OCI-LY7 (cell line): ENCODE data around the gene POLR2H. TPM values are rescaled to one million over a fixed set of nuclear protein-coding genes. Genes with fewer than 3 reads are reported as not detected.
A peak's percentile ranks its signal among the peaks of the same experiment; 100 is the strongest.

Source experiments
- BruUV-seq: library from RNA; stranded (reverse); fragments of 400-500 nt; replicated peaks from 2 replicates; lab custom pipeline; 2021; lab: Mats Ljungman, UMichigan
- CTCF ChIA-PET: fragments of 300-600 bp; sonication (Branson Sonifier 250); formaldehyde crosslinking; loops from one replicate; lab custom pipeline; 2022; ENCODE audit warnings: antibody characterized with exemption; ENCODE audit not compliant: unreplicated experiment; lab: Charles Lee
- POLR2A ChIA-PET: fragments of 300-600 bp; sonication (Branson Sonifier 250); formaldehyde crosslinking; loops from one replicate; lab custom pipeline; 2022; ENCODE audit warnings: antibody characterized with exemption; lab: Charles Lee
- DNase-seq: peaks from one replicate; pipeline ENCODE4 v3.0.0-alpha.2; 2015; ENCODE audit warnings: low spot score
- H2AFZ ChIP-seq: fragments of 200-600 bp; sonication (generic), shearing (Covaris generic); 2 replicates; pipeline ENCODE4 v1.6.1; 2014; ENCODE audit warnings: mild to moderate bottlenecking, antibody characterized with exemption, low read length, moderate library complexity
- H3K27ac ChIP-seq: fragments of 200-600 bp; sonication (generic); 2 replicates; pipeline ENCODE4 v1.5.1; 2014; ENCODE audit warnings: mixed run types, low read depth, mild to moderate bottlenecking, moderate library complexity, low read length, inconsistent platforms; ENCODE audit not compliant: poor library complexity, severe bottlenecking
- H3K36me3 ChIP-seq: fragments of 200-600 bp; sonication (generic); 2 replicates; pipeline ENCODE4 v1.6.1; 2014; ENCODE audit warnings: mild to moderate bottlenecking, antibody characterized with exemption, low read length, moderate library complexity, mixed read lengths; ENCODE audit not compliant: insufficient read depth
- H3K4me1 ChIP-seq: fragments of 200-600 bp; sonication (generic); 2 replicates; pipeline ENCODE4 v1.5.1; 2014; ENCODE audit warnings: mild to moderate bottlenecking, low read length; ENCODE audit not compliant: insufficient read depth, poor library complexity, severe bottlenecking
- H3K4me2 ChIP-seq: fragments of 200-600 bp; sonication (generic); 2 replicates; pipeline ENCODE4 v1.6.1; 2014; ENCODE audit warnings: mild to moderate bottlenecking, low read length
- H3K4me3 ChIP-seq: fragments of 200-600 bp; sonication (generic); 2 replicates; pipeline ENCODE4 v1.5.1; 2014; ENCODE audit warnings: mild to moderate bottlenecking, low read depth, low read length; ENCODE audit not compliant: poor library complexity, severe bottlenecking
- H3K79me2 ChIP-seq: fragments of 200-600 bp; sonication (generic); 2 replicates; pipeline ENCODE4 v1.6.1; 2016; ENCODE audit warnings: low read depth, mild to moderate bottlenecking, low read length, moderate library complexity, mixed read lengths; ENCODE audit not compliant: insufficient read depth
- H3K9me2 ChIP-seq: fragments of 200-600 bp; sonication (generic); 2 replicates; pipeline ENCODE4 v1.6.1; 2016; ENCODE audit warnings: mild to moderate bottlenecking, low read length, mixed read lengths; ENCODE audit not compliant: insufficient read depth
- H3K9me3 ChIP-seq: fragments of 200-600 bp; sonication (generic); 2 replicates; pipeline ENCODE4 v1.6.1; 2014; ENCODE audit warnings: mild to moderate bottlenecking, mixed run types, low read length, mixed read lengths
- H4K20me1 ChIP-seq: fragments of 200-600 bp; sonication (generic); 2 replicates; pipeline ENCODE4 v1.6.1; 2014; ENCODE audit warnings: mild to moderate bottlenecking, antibody characterized with exemption, low read length, moderate library complexity, mixed read lengths; ENCODE audit not compliant: insufficient read depth
- CTCF ChIP-seq: fragments of 200-600 bp; sonication (generic); conservative IDR thresholded peaks from 2 replicates; pipeline ENCODE4 v1.5.1; 2014; ENCODE audit warnings: mild to moderate bottlenecking, antibody characterized with exemption, low read length, moderate library complexity, mixed read lengths
- EZH2phosphoT487 ChIP-seq: fragments of 200-600 bp; sonication (generic); IDR thresholded peaks from 2 replicates; pipeline ENCODE4 v1.6.1; 2018; ENCODE audit warnings: low read depth, borderline replicate concordance, mild to moderate bottlenecking, mixed run types, antibody characterized with exemption, low read length, moderate library complexity, mixed read lengths
- intact Hi-C: fragments of 100-400 bp; cut with micrococcal nuclease; formaldehyde crosslinking; loops from one replicate; pipeline ENCODE4 v1.10.0; 2022; ENCODE audit not compliant: unreplicated experiment
- total RNA-seq, 2 experiments: library from RNA; depleted of rRNA in 1 of 2; stranded (reverse); fragments of >200 nt in 1 of 2; shearing (Covaris generic) in 1 of 2; gene quantifications; 2 replicates each; pipeline ENCODE4 v1.2.3, GENCODE V29; 2014 to 2022

POLR2H gene
- total RNA-seq, 2 experiments from 2014 or later, result 80.1 to 85.8 TPM

DNA sequence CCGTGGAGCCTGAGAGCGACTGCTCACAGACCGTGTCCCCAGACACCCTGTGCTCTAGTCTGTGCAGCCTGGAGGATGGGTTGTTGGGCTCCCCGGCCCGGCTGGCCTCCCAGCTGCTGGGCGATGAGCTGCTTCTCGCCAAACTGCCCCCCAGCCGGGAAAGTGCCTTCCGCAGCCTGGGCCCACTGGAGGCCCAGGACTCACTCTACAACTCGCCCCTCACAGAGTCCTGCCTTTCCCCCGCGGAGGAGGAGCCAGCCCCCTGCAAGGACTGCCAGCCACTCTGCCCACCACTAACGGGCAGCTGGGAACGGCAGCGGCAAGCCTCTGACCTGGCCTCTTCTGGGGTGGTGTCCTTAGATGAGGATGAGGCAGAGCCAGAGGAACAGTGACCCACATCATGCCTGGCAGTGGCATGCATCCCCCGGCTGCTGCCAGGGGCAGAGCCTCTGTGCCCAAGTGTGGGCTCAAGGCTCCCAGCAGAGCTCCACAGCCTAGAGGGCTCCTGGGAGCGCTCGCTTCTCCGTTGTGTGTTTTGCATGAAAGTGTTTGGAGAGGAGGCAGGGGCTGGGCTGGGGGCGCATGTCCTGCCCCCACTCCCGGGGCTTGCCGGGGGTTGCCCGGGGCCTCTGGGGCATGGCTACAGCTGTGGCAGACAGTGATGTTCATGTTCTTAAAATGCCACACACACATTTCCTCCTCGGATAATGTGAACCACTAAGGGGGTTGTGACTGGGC lies 16.8 kb upstream of the POLR2H start:
- no peak overlapping the region for H3K4me3 ChIP-seq
- intact Hi-C loops, result no loop called here
- no peak overlapping the region for H2AFZ ChIP-seq
- no peaks in the 10 kb centered on the region for H3K9me3 ChIP-seq
- CTCF ChIA-PET, result interaction anchor here (0.7 kb wide), 1 partner anchor 9 kb away, joined by 3 read pairs; no protein-coding TSS in a partner anchor
- no peak for TF ChIP-seq EZH2phosphoT487
- no peak for TF ChIP-seq CTCF
- POLR2A ChIA-PET, result no interaction called here
- no peaks in the 10 kb centered on the region for H3K36me3 ChIP-seq
- BruUV-seq, result no TSS peak
- H3K79me2 ChIP-seq, result no peaks in the 10 kb centered on the region
- no peak overlapping the region for H3K27ac ChIP-seq
- H3K9me2 ChIP-seq, result no peaks in the 10 kb centered on the region
- H3K4me2 ChIP-seq, result no peak overlapping the region
- H3K4me1 ChIP-seq, result no peaks in the 10 kb centered on the region
- no peak for DNase-seq
- no peaks in the 10 kb centered on the region for H4K20me1 ChIP-seq

GRCh38 chr3:184345317-184346144 lies 16.0 kb upstream of the POLR2H start:
- no peaks in the 10 kb centered on the region for H3K9me3 ChIP-seq
- BruUV-seq, result no TSS peak
- H4K20me1 ChIP-seq, result no peaks in the 10 kb centered on the region
- no peak overlapping the region for H3K27ac ChIP-seq
- TF ChIP-seq EZH2phosphoT487 (no peak), CTCF (peak; percentile 64)
- H3K4me3 ChIP-seq, result no peak overlapping the region
- intact Hi-C loops, result no loop called here
- H3K4me2 ChIP-seq, result no peak overlapping the region
- no peaks in the 10 kb centered on the region for H3K9me2 ChIP-seq
- no peaks in the 10 kb centered on the region for H3K4me1 ChIP-seq
- H3K79me2 ChIP-seq, result no peaks in the 10 kb centered on the region
- no peaks in the 10 kb centered on the region for H3K36me3 ChIP-seq
- ChIA-PET POLR2A (no interaction called here), CTCF (interaction anchor here (0.7 kb wide), 1 partner anchor 8 kb away, joined by 3 read pairs; no protein-coding TSS in a partner anchor)
- H2AFZ ChIP-seq, result no peak overlapping the region
- peak; percentile 44 for DNase-seq
